Gastroesophageal sphincter (tissue), 4 donors: ENCODE measurements around the gene ENG. TPM values are rescaled to one million over a fixed set of nuclear protein-coding genes. Genes with fewer than 3 reads are reported as not detected.
A peak's percentile ranks its signal among the peaks of the same experiment; 100 is the strongest.

ENCODE experiments used
- ATAC-seq: fragments of 150-250 bp; one replicate; pipeline ENCODE4 v1.9.1; 2016; ENCODE audit warnings: mild to moderate bottlenecking, moderate library complexity
- H3K27ac ChIP-seq, 4 donors: fragments of 200-600 bp; sonication (generic) in 3 of 4; 1 replicate in 3 of 4; 2 replicates in 1 of 4; pipeline ENCODE4 v1.5.1; 2016 to 2019
- H3K27me3 ChIP-seq: fragments of 200-600 bp; sonication (generic); one replicate; pipeline ENCODE4 v1.5.1; 2019
- H3K36me3 ChIP-seq, 2 donors: fragments of 200-600 bp; sonication (generic); one replicate each; pipeline ENCODE4 v1.5.1; 2019; ENCODE audit warnings: control low read depth in 1 of 2
- H3K4me1 ChIP-seq, 3 donors: fragments of 200-600 bp; sonication (generic); 1 replicate in 2 of 3; 2 replicates in 1 of 3; pipeline ENCODE4 v1.5.1; 2016 to 2019; ENCODE audit warnings: control low read depth in 2 of 3
- H3K4me3 ChIP-seq, 2 donors: fragments of 200-600 bp; sonication (generic); one replicate each; pipeline ENCODE4 v1.5.1; 2019; ENCODE audit warnings: mild to moderate bottlenecking in 1 of 2, moderate library complexity in 1 of 2
- H3K9me3 ChIP-seq, 3 donors: fragments of 200-600 bp; sonication (generic); one replicate each; pipeline ENCODE4 v1.5.1; 2017 to 2019; ENCODE audit warnings: control low read depth in 2 of 3
- EP300 ChIP-seq: sonication (generic); formaldehyde crosslinking; IDR thresholded peaks from one replicate; pipeline ENCODE4 v1.6.1; 2017; ENCODE audit warnings: antibody characterized with exemption, mild to moderate bottlenecking
- POLR2A ChIP-seq, 2 donors: fragments of 450-650 bp; IDR thresholded peaks; one replicate each; pipeline ENCODE4 v1.6.1; 2017; ENCODE audit warnings: antibody characterized with exemption in 2 of 2, mild to moderate bottlenecking in 2 of 2, moderate library complexity in 1 of 2
- POLR2AphosphoS5 ChIP-seq: sonication (generic); formaldehyde crosslinking; IDR thresholded peaks from one replicate; pipeline ENCODE4 v1.6.1; 2017; ENCODE audit warnings: antibody characterized with exemption
- WGBS, 2 donors: methylation state at CpG; one replicate each; pipeline ENCODE4 v1.1.5; 2018; ENCODE audit warnings: low coverage in 1 of 2; 5-methylcytosine and 5-hydroxymethylcytosine counted together
- total RNA-seq, 4 donors: library from RNA; depleted of rRNA; stranded (reverse); fragments of >200 nt; gene quantifications; one replicate each; pipeline ENCODE4 v1.1.0, GENCODE V29; 2016
- TF ChIP-seq, protein P1 (sequence below), 4 experiments: fragments of 200-600 bp in 2 of 4; fragments of 450-650 bp in 2 of 4; sonication (generic) in 1 of 4; IDR thresholded peaks; one replicate each; pipeline ENCODE4 v1.5.1; 2017 to 2019; ENCODE audit warnings: antibody characterized with exemption in 4 of 4, mild to moderate bottlenecking in 2 of 4, moderate library complexity in 2 of 4

Gene ENG
- total RNA-seq, 4 donors from 2014 or later, result 21.3 to 76.5 (median 48.0) TPM

DNA sequence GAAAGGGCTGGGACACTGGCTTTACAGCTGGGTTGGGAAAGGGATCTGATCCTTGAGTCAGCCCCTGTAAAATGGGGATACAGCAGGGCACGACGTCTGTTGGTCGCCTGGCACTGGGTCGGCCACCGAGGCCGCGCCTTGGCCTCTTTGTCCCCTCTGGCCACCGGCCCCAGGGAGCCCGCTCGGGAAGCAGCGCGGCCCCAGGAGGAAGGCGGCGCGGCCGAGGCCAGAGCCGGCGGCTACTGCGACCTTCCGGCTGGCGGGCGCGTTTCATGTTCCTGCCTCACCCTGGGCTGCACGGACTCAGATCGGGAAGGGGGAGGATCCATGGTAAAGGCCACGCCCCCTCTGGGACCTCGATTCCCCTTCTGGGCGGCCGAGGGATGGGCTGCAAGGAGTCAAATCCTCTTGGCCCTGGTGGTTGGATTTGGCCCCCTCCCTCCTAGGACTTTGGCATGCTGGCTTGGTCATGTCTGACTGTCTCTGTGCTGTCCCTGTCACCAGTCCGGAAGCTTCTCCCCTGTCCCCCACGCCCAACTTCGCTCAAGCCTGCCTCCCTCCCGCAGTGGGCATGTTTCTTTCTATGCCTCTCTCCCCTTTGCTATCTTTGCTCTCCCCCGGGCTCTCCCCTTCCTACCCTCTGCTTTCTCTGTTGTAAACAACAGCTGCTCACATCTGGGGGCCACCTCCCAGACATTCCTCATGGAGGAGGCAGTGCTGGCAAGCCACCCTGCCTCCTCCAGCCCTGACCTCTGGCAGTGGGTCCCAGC, 26.0 kb downstream of the ENG start:
- peak overlapping the region; percentile 1 to 87 (median 80) for H3K27ac ChIP-seq
- H3K4me1 ChIP-seq, result peaks cover 0 to 75% (median 31%) of the 10 kb centered on the region in 3 donors
- 3 to 15% methylated on average over 5 to 11 of the region's 34 CpGs for WGBS, 2 donors
- no peaks in the 10 kb centered on the region for H3K9me3 ChIP-seq
- peaks cover 39% of the 10 kb centered on the region for H3K27me3 ChIP-seq
- peak; percentile 93 for ATAC-seq
- peak overlapping the region in 1 of 2 donors; percentile 43 for H3K4me3 ChIP-seq
- peaks cover 0 to 24% of the 10 kb centered on the region in 2 donors for H3K36me3 ChIP-seq
- TF ChIP-seq EP300 (no peak), POLR2A (IDR thresholded peaks at IDR 0.05) (peak; percentile 59 to 67), POLR2AphosphoS5 (peak; percentile 69)
- TF ChIP-seq, protein P1, sequence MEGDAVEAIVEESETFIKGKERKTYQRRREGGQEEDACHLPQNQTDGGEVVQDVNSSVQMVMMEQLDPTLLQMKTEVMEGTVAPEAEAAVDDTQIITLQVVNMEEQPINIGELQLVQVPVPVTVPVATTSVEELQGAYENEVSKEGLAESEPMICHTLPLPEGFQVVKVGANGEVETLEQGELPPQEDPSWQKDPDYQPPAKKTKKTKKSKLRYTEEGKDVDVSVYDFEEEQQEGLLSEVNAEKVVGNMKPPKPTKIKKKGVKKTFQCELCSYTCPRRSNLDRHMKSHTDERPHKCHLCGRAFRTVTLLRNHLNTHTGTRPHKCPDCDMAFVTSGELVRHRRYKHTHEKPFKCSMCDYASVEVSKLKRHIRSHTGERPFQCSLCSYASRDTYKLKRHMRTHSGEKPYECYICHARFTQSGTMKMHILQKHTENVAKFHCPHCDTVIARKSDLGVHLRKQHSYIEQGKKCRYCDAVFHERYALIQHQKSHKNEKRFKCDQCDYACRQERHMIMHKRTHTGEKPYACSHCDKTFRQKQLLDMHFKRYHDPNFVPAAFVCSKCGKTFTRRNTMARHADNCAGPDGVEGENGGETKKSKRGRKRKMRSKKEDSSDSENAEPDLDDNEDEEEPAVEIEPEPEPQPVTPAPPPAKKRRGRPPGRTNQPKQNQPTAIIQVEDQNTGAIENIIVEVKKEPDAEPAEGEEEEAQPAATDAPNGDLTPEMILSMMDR (IDR thresholded peaks at IDR 0.05), result peak in 2 of 4 experiments; percentile 11 to 15

DNA sequence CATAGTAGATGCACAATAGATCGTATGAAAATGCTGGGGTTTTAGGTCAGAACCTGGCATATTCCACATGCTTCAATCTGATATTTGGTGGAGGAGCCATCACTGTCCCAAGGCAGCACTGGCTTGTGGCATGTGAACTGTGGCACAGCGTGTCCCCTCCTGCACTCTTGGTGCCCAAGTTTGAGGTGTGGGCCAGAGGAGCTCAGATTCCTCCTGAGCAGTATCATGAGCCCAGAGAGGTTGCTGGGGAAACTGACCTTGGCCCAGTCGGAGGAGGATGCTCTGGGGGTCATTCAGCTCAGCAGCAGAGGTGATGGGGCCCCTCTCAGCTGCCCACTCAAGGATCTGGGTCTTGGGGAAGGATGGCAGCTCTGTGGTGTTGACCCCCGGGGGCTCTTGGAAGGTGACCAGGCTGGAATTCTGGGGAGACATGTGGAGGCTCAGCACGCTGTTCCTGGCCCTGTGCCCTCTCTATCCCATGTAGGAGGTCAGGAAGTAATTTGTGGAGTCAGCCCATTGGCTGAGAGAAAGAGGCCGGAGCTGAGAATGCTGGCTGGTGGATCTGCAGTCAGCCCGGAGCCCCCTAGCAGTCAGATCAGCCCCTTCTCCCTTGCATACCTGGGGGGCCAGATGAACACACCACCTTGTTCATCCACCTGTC, 28.1 kb downstream of the ENG start:
- 20 to 71% methylated on average over 1 of the region's 7 CpGs for WGBS, 2 donors
- no peak for ATAC-seq
- no peak for TF ChIP-seq EP300
- Histone ChIP-seq H3K27ac (peak overlapping the region in 3 of 4 donors; percentile 12 to 82 (median 79)), H3K4me1 (peaks cover 0 to 57% (median 23%) of the 10 kb centered on the region in 3 donors), H3K27me3 (peaks cover 39% of the 10 kb centered on the region), H3K4me3 (no peak overlapping the region), H3K9me3 (no peaks in the 10 kb centered on the region), H3K36me3 (peaks cover 0 to 36% of the 10 kb centered on the region in 2 donors)

DNA sequence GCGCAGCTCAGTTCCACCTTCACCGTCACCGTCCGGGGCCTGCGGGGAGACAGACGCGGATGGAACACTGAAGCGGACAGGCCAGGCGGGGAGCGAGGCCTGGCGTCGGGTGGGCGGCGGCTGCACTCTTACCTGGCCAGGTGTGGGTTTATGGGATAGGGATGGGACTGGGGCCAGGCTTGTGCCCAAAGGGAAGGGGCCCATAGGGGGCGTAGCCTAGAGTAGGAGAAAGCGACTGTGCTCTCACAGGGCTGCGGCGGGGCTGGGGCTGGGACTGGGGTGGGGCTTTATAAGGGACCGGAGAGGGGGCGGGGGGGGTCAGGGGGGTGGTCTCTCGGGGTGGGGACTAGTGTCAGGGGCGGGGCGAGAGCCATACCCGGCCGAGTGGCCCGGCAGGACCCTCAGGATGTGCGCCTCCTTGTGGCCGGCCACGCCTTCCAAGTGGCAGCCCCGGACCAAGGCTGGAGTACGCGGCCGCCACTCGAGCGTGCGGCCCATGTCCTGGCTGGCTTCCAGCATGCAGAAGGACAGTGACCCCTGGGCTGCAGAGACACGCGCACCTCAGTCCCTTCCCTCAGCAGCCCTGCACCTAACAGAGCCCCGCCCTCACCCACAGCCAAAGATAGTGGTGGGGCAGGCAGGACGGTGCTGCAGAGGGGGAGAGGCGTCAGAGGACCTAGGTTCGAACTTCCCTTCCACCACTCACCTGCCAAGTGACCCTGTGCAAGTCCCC, 29.0 kb downstream of the ENG start:
- ATAC-seq, result no peak
- peak overlapping the region in 3 of 4 donors; percentile 33 to 79 (median 35) for H3K27ac ChIP-seq

DNA sequence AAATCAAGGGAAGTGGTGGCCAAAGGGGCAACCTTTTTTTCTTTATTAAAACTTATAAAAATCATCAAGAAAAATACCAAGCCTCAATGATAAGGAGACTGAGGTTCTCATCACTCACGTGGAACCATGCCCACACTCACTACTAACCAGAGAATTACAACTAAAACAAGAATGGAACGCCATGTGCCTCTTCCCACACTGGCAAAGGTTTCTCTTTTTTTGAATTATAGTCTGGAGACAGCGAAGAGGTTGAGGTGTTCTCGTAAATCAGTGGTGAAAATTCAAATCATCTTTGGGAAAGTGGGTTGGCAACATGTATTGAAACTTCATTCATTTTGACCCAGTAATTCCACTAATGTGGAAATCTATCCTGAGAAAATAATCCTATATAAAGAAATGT, 32.4 kb downstream of the ENG start:
- peaks cover 0 to 21% (median 4%) of the 10 kb centered on the region in 3 donors for H3K4me1 ChIP-seq
- TF ChIP-seq, protein P1 (IDR thresholded peaks at IDR 0.05), result no peak
- TF ChIP-seq EP300 (no peak), POLR2AphosphoS5 (no peak)
- no peak overlapping the region for H3K4me3 ChIP-seq
- no peaks in the 10 kb centered on the region for H3K9me3 ChIP-seq
- no peak overlapping the region for H3K27ac ChIP-seq
- ATAC-seq, result no peak
- peaks cover 0 to 77% of the 10 kb centered on the region in 2 donors for H3K36me3 ChIP-seq
- WGBS, 2 donors, result 71 to 77% methylated on average over 4 of the region's 4 CpGs
- H3K27me3 ChIP-seq, result peaks cover 16% of the 10 kb centered on the region

More for the DNA sequence above, 29.0 kb downstream of the ENG start:
- WGBS, 2 donors, result 38 to 71% methylated on average over 4 to 20 of the region's 42 CpGs
- Histone ChIP-seq H3K9me3 (no peaks in the 10 kb centered on the region), H3K4me3 (no peak overlapping the region), H3K36me3 (peaks cover 0 to 44% of the 10 kb centered on the region in 2 donors), H3K4me1 (peaks cover 0 to 54% (median 23%) of the 10 kb centered on the region in 3 donors), H3K27me3 (peaks cover 39% of the 10 kb centered on the region)
- no peak for TF ChIP-seq POLR2A (IDR thresholded peaks at IDR 0.05)
- no peak for TF ChIP-seq EP300
- TF ChIP-seq, protein P1 (IDR thresholded peaks at IDR 0.05), result peak in 2 of 4 experiments; percentile 12 to 54
- TF ChIP-seq POLR2AphosphoS5, result no peak

DNA sequence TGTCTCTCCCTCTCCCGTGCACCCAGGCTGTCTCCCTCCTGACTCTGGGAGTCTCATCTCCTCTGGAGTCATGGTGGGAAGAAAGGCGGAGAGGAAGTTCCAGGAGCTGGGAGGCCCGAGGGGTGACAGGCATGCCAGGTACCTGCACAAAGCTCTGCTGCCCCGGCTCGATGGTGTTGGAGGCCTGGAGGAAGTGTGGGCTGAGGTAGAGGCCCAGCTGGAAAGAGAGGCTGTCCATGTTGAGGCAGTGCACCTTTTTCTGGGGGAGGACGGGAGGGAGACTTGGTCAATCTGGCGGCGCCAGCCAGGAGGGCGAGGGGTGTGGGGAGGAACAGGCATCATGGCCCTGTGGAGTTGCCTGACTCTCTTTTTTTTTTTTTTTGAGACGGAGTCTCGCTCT, 35.9 kb downstream of the ENG start:
- Histone ChIP-seq H3K27me3 (no peaks in the 10 kb centered on the region), H3K4me1 (peaks cover 0 to 6% (median 0%) of the 10 kb centered on the region in 3 donors), H3K9me3 (no peaks in the 10 kb centered on the region), H3K27ac (no peak overlapping the region), H3K4me3 (no peak overlapping the region), H3K36me3 (peaks cover 0 to 88% of the 10 kb centered on the region in 2 donors)
- WGBS, 2 donors, result 100% methylated on average over 4 of the region's 11 CpGs; no CpG with 5 or more reads in 1 of the 2 donors
- TF ChIP-seq, protein P1 (IDR thresholded peaks at IDR 0.05), result no peak
- TF ChIP-seq POLR2A (IDR thresholded peaks at IDR 0.05) (no peak), POLR2AphosphoS5 (no peak), EP300 (no peak)
- no peak for ATAC-seq
